Skeletal muscle satellite cell (primary cell): ENCODE data around the gene HBQ1.

Source experiments
- H3K27me3 ChIP-seq: 2 replicates; pipeline ENCODE4 v1.7.0; 2013; ENCODE audit warnings: low read length; ENCODE audit not compliant: control insufficient read depth, insufficient read depth
- H3K36me3 ChIP-seq: 2 replicates; pipeline ENCODE4 v1.7.0; 2013; ENCODE audit warnings: mild to moderate bottlenecking, control low read depth, low read length; ENCODE audit not compliant: insufficient read depth
- H3K4me1 ChIP-seq: 2 replicates; pipeline ENCODE4 v1.7.0; 2013; ENCODE audit warnings: low read length; ENCODE audit not compliant: control insufficient read depth, insufficient read depth
- H3K4me2 ChIP-seq: 2 replicates; pipeline ENCODE4 v1.7.0; 2013; ENCODE audit warnings: mild to moderate bottlenecking, low read length
- H3K4me3 ChIP-seq: 2 replicates; pipeline ENCODE4 v1.7.0; 2013; ENCODE audit warnings: low read length
- H3K9ac ChIP-seq: 2 replicates; pipeline ENCODE4 v1.7.0; 2013; ENCODE audit warnings: mild to moderate bottlenecking, low read depth, low read length, moderate library complexity
- H3K9me3 ChIP-seq: replicated peaks from 2 replicates; pipeline ENCODE4 v1.7.0; 2013; ENCODE audit warnings: mild to moderate bottlenecking, control low read depth, low read length

Gene HBQ1

GRCh38 chr16:179211-180092 is 807 bp upstream of the HBQ1 start:
- Histone ChIP-seq H3K36me3 (no peaks in the 10 kb centered on the region), H3K4me1 (peaks cover 20% of the 10 kb centered on the region), H3K4me2 (no peak overlapping the region), H3K27me3 (peaks cover 35% of the 10 kb centered on the region), H3K4me3 (no peak overlapping the region), H3K9me3 (no peaks in the 10 kb centered on the region), H3K9ac (no peak overlapping the region)

- peaks cover 20% of the 10 kb centered on the region for H3K4me1 ChIP-seq
- H3K9ac ChIP-seq: peak overlapping the region; percentile 47
- H3K9me3 ChIP-seq: no peaks in the 10 kb centered on the region
- H3K36me3 ChIP-seq: peaks cover 8% of the 10 kb centered on the region
- H3K4me2 ChIP-seq: peak overlapping the region; percentile 86
- peaks cover 23% of the 10 kb centered on the region for H3K27me3 ChIP-seq
- H3K4me3 ChIP-seq: peak overlapping the region; percentile 59
Observed at GRCh38 chr16:180681-181564, 664 bp downstream of the HBQ1 start.

- Histone ChIP-seq H3K9me3 (no peaks in the 10 kb centered on the region), H3K36me3 (peaks cover 8% of the 10 kb centered on the region), H3K4me2 (peak overlapping the region; percentile 86), H3K4me1 (peaks cover 20% of the 10 kb centered on the region), H3K4me3 (no peak overlapping the region), H3K27me3 (peaks cover 23% of the 10 kb centered on the region), H3K9ac (no peak overlapping the region)
Observed at GRCh38 chr16:181565-182021, 1.3 kb downstream of the HBQ1 start.

GRCh38 chr16:183005-183404 is 2.7 kb downstream of the HBQ1 start:
- no peak overlapping the region for H3K9ac ChIP-seq
- H3K4me3 ChIP-seq: no peak overlapping the region
- H3K36me3 ChIP-seq: peaks cover 14% of the 10 kb centered on the region
- peaks cover 14% of the 10 kb centered on the region for H3K27me3 ChIP-seq
- H3K4me2 ChIP-seq: no peak overlapping the region
- peaks cover 13% of the 10 kb centered on the region for H3K4me1 ChIP-seq
- no peaks in the 10 kb centered on the region for H3K9me3 ChIP-seq

GRCh38 chr16:185213-185612 is 5.0 kb downstream of the HBQ1 start:
- Histone ChIP-seq H3K4me2 (no peak overlapping the region), H3K4me1 (peaks cover 13% of the 10 kb centered on the region), H3K9ac (no peak overlapping the region), H3K9me3 (no peaks in the 10 kb centered on the region), H3K27me3 (no peaks in the 10 kb centered on the region), H3K4me3 (no peak overlapping the region), H3K36me3 (peaks cover 33% of the 10 kb centered on the region)

GRCh38 chr16:185691-186090 is 5.4 kb downstream of the HBQ1 start:
- H3K27me3 ChIP-seq: no peaks in the 10 kb centered on the region
- no peaks in the 10 kb centered on the region for H3K9me3 ChIP-seq
- peaks cover 11% of the 10 kb centered on the region for H3K4me1 ChIP-seq
- H3K4me2 ChIP-seq: no peak overlapping the region
- no peak overlapping the region for H3K9ac ChIP-seq
- H3K36me3 ChIP-seq: peaks cover 38% of the 10 kb centered on the region
- H3K4me3 ChIP-seq: no peak overlapping the region

GRCh38 chr16:187330-187729 is 7.1 kb downstream of the HBQ1 start:
- Histone ChIP-seq H3K36me3 (peaks cover 50% of the 10 kb centered on the region), H3K9ac (no peak overlapping the region), H3K4me2 (no peak overlapping the region), H3K27me3 (no peaks in the 10 kb centered on the region), H3K9me3 (no peaks in the 10 kb centered on the region), H3K4me1 (no peaks in the 10 kb centered on the region), H3K4me3 (no peak overlapping the region)

GRCh38 chr16:188674-189073 is 8.4 kb downstream of the HBQ1 start:
- Histone ChIP-seq H3K9ac (no peak overlapping the region), H3K27me3 (no peaks in the 10 kb centered on the region), H3K4me2 (no peak overlapping the region), H3K4me3 (no peak overlapping the region), H3K4me1 (no peaks in the 10 kb centered on the region), H3K36me3 (peaks cover 57% of the 10 kb centered on the region), H3K9me3 (no peaks in the 10 kb centered on the region)

- Histone ChIP-seq H3K4me1 (peaks cover 5% of the 10 kb centered on the region), H3K9ac (no peak overlapping the region), H3K9me3 (no peaks in the 10 kb centered on the region), H3K27me3 (no peaks in the 10 kb centered on the region), H3K4me3 (no peak overlapping the region), H3K4me2 (no peak overlapping the region), H3K36me3 (peaks cover 66% of the 10 kb centered on the region)
Observed at GRCh38 chr16:189604-190186, 9.4 kb downstream of the HBQ1 start.

- H3K9ac ChIP-seq: no peak overlapping the region
- peaks cover 72% of the 10 kb centered on the region for H3K36me3 ChIP-seq
- H3K4me3 ChIP-seq: no peak overlapping the region
- no peaks in the 10 kb centered on the region for H3K9me3 ChIP-seq
- H3K27me3 ChIP-seq: no peaks in the 10 kb centered on the region
- peaks cover 9% of the 10 kb centered on the region for H3K4me1 ChIP-seq
- no peak overlapping the region for H3K4me2 ChIP-seq
Observed at GRCh38 chr16:191831-192230, 11.6 kb downstream of the HBQ1 start.

GRCh38 chr16:192686-193085 is 12.4 kb downstream of the HBQ1 start:
- H3K9me3 ChIP-seq: no peaks in the 10 kb centered on the region
- H3K27me3 ChIP-seq: no peaks in the 10 kb centered on the region
- peaks cover 71% of the 10 kb centered on the region for H3K36me3 ChIP-seq

More at GRCh38 chr16:192686-193085, 12.4 kb downstream of the HBQ1 start:
- H3K4me2 ChIP-seq: no peak overlapping the region
- peaks cover 9% of the 10 kb centered on the region for H3K4me1 ChIP-seq
- H3K9ac ChIP-seq: no peak overlapping the region
- H3K4me3 ChIP-seq: no peak overlapping the region
